Endodermal cell (in vitro differentiated cells): ENCODE results near the gene PBX2. TPM values are rescaled to one million over a fixed set of nuclear protein-coding genes. Genes with fewer than 3 reads are reported as not detected.

Experiments used
- DNase-seq: peaks from one replicate; pipeline ENCODE4 v3.0.0-alpha.2; 2017
- H3K27ac ChIP-seq: 2 replicates; pipeline ENCODE4 v1.5.1; 2013; ENCODE audit warnings: mild to moderate bottlenecking, low read depth, low read length, moderate library complexity
- H3K27me3 ChIP-seq: 2 replicates; pipeline ENCODE4 v1.6.1; 2013; ENCODE audit warnings: mild to moderate bottlenecking, low read length, moderate library complexity; ENCODE audit not compliant: insufficient read depth, control insufficient read depth, poor library complexity, severe bottlenecking
- H3K36me3 ChIP-seq: 2 replicates; pipeline ENCODE4 v1.7.0; 2013; ENCODE audit warnings: mild to moderate bottlenecking, low read length, moderate library complexity; ENCODE audit not compliant: control insufficient read depth, insufficient read depth
- H3K4me1 ChIP-seq: one replicate; pipeline ENCODE4 v1.7.0; 2013; ENCODE audit warnings: low read length; ENCODE audit not compliant: control insufficient read depth, insufficient read depth
- H3K4me3 ChIP-seq: 2 replicates; pipeline ENCODE4 v1.5.1; 2013; ENCODE audit warnings: mild to moderate bottlenecking, low read length, moderate library complexity
- H3K9ac ChIP-seq: 2 replicates; pipeline ENCODE4 v1.6.1; 2013; ENCODE audit warnings: mild to moderate bottlenecking, low read length, moderate library complexity; ENCODE audit not compliant: poor library complexity, severe bottlenecking; ENCODE audit errors: extremely low read depth
- H3K9me3 ChIP-seq: 2 replicates; pipeline ENCODE4 v1.6.1; 2013; ENCODE audit warnings: mild to moderate bottlenecking, low read length, moderate library complexity; ENCODE audit not compliant: control insufficient read depth
- H3K27ac Mint-ChIP-seq: 2 replicates; pipeline ENCODE4 v1.8.0; 2020; ENCODE audit warnings: mixed read lengths
- H3K27me3 Mint-ChIP-seq: 2 replicates; pipeline ENCODE4 v1.8.0; 2021; ENCODE audit warnings: mild to moderate bottlenecking, mixed read lengths; ENCODE audit not compliant: insufficient read depth
- H3K36me3 Mint-ChIP-seq: 2 replicates; pipeline ENCODE4 v1.8.0; 2020; ENCODE audit warnings: low read depth, mixed read lengths
- H3K4me1 Mint-ChIP-seq: 2 replicates; pipeline ENCODE4 v1.8.0; 2020; ENCODE audit warnings: mixed read lengths
- H3K4me3 Mint-ChIP-seq: 2 replicates; pipeline ENCODE4 v1.8.0; 2020; ENCODE audit warnings: mild to moderate bottlenecking, moderate library complexity, mixed read lengths
- H3K9me3 Mint-ChIP-seq: 2 replicates; pipeline ENCODE4 v1.8.0; 2020; ENCODE audit warnings: mild to moderate bottlenecking, mixed read lengths
- CTCF ChIP-seq: fragments of 200-600 bp; sonication (generic); conservative IDR thresholded peaks from 2 replicates; pipeline ENCODE4 v1.5.0; 2021; ENCODE audit warnings: antibody characterized with exemption, mild to moderate bottlenecking
- WGBS, 2 experiments: methylation state at CpG; one replicate each; pipeline versions ENCODE4 v1.1.5 to v1.1.7; 2013; ENCODE audit warnings: missing lambda C conversion rate in 2 of 2, mixed read lengths in 1 of 2; ENCODE audit not compliant: insufficient coverage in 1 of 2, insufficient read length in 1 of 2; 5-methylcytosine and 5-hydroxymethylcytosine counted together
- total RNA-seq, 2 donors: library from RNA; stranded (reverse); fragmentation: NEBNext Ultra II Directional in 1 of 2; extraction: Animal tissue kit (Norgen Biotek cat#: 25700) in 1 of 2; gene quantifications; 2 replicates in 1 of 2; 3 replicates in 1 of 2; pipeline ENCODE4 v1.2.1, GENCODE V29; 2021

PBX2 gene
- total RNA-seq, 2 donors from 2014 or later: 246 to 263 TPM

GRCh38 chr6:32151863-32152768, 37.9 kb downstream of the PBX2 start, which contains the start of gene PRRT1:
TSS of gene PRRT1 (minus strand) at chr6:32151939. CDS start at chr6:32151827, 112 bp downstream.
- H3K9me3 ChIP-seq: peaks cover 1% of the 10 kb centered on the region
- H3K4me3 ChIP-seq: peak within 1 kb of the TSS; percentile 98
- H3K9ac ChIP-seq: peak within 1 kb of the TSS; percentile 94
- H3K27ac ChIP-seq: no peak within 1 kb of the TSS
- Mint-ChIP-seq H3K27ac (peak within 1 kb of the TSS; percentile 98), H3K4me1 (peaks cover 45% of the 10 kb centered on the region), H3K36me3 (peaks cover 18% of the 10 kb centered on the region), H3K9me3 (no peaks in the 10 kb centered on the region), H3K4me3 (peak within 1 kb of the TSS; percentile 97), H3K27me3 (peaks cover 32% of the 10 kb centered on the region)
- peaks cover 11% of the 10 kb centered on the region for H3K4me1 ChIP-seq
- peak; percentile 67 for DNase-seq
- no peaks in the 10 kb centered on the region for H3K27me3 ChIP-seq
- H3K36me3 ChIP-seq: peaks cover 17% of the 10 kb centered on the region
- TF ChIP-seq CTCF: no peak
- 32 to 33% methylated on average over 3 to 13 of the region's 24 CpGs for WGBS, 2 experiments

- H3K36me3 ChIP-seq: peaks cover 9% of the 10 kb centered on the region
- DNase-seq: no peak
- Mint-ChIP-seq H3K36me3 (peaks cover 11% of the 10 kb centered on the region), H3K27me3 (peaks cover 32% of the 10 kb centered on the region), H3K27ac (no peak overlapping the region), H3K4me1 (peaks cover 51% of the 10 kb centered on the region), H3K4me3 (peak overlapping the region; percentile 97), H3K9me3 (no peaks in the 10 kb centered on the region)
- no peak for TF ChIP-seq CTCF
- WGBS, 2 experiments: 62 to 88% methylated on average over 4 to 8 of the region's 8 CpGs
- no peaks in the 10 kb centered on the region for H3K27me3 ChIP-seq
- H3K4me3 ChIP-seq: no peak overlapping the region
- H3K9me3 ChIP-seq: no peaks in the 10 kb centered on the region
- no peak overlapping the region for H3K27ac ChIP-seq
- no peak overlapping the region for H3K9ac ChIP-seq
- H3K4me1 ChIP-seq: peaks cover 11% of the 10 kb centered on the region
Measured at GRCh38 chr6:32151181-32151862, 38.7 kb downstream of the PBX2 start.

- no peak overlapping the region for H3K27ac Mint-ChIP-seq
- H3K27me3 Mint-ChIP-seq: peaks cover 32% of the 10 kb centered on the region
- H3K4me3 ChIP-seq: no peak overlapping the region
- whole genome bisulfite sequencing, 2 experiments: 72 to 88% methylated on average over 6 to 55 of the region's 55 CpGs
- H3K27ac ChIP-seq: no peak overlapping the region
- peaks cover under 1% of the 10 kb centered on the region for H3K36me3 Mint-ChIP-seq
- H3K4me1 Mint-ChIP-seq: peaks cover 56% of the 10 kb centered on the region
- peak overlapping the region; percentile 28 for H3K4me3 Mint-ChIP-seq
- H3K9ac ChIP-seq: no peak overlapping the region
- H3K9me3 ChIP-seq: no peaks in the 10 kb centered on the region
- no peaks in the 10 kb centered on the region for H3K9me3 Mint-ChIP-seq
- peaks cover 14% of the 10 kb centered on the region for H3K4me1 ChIP-seq
- no peaks in the 10 kb centered on the region for H3K27me3 ChIP-seq
- H3K36me3 ChIP-seq: no peaks in the 10 kb centered on the region
- peak; percentile 17 for TF ChIP-seq CTCF
- DNase-seq: peak; percentile 82
Measured at GRCh38 chr6:32149932-32150870, 39.8 kb downstream of the PBX2 start.
